ACHN (cell line): ENCODE data around the gene OR2V1.
"Not testable (repeated sequence)": the region's sequence is repeated elsewhere in the genome, so short reads cannot be mapped to it uniquely, and the experiment has no call there.

Source experiments
- DNase-seq: peaks from one replicate; pipeline ENCODE4 v3.0.0-alpha.2; 2015
- in situ Hi-C: cut with HindIII; loops from 2 replicates; pipeline ENCODE4 v1.10.0; 2017; ENCODE audit warnings: low sequenced_read_pairs, low pct_ligation_motif_present, low pct_unique_long_range_greater_than_20kb

OR2V1 gene

DNA sequence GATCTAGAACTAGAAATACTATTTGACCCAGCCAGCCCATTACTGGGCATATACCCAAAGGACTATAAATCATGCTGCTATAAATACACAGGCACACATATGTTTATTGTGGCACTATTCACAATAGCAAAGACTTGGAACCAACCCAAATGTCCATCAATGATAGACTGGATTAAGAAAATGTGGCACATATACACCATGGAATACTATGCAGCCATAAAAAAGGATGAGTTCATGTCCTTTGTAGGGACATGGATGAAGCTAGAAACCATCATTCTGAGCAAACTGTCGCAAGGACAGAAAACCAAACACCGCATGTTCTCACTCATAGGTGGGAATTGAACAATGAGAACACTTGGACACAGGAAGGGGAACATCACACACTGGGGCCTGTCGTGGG, 35.8 kb downstream of the OR2V1 start:
- in situ Hi-C loops, DNase-seq: not testable (repeated sequence)

DNA sequence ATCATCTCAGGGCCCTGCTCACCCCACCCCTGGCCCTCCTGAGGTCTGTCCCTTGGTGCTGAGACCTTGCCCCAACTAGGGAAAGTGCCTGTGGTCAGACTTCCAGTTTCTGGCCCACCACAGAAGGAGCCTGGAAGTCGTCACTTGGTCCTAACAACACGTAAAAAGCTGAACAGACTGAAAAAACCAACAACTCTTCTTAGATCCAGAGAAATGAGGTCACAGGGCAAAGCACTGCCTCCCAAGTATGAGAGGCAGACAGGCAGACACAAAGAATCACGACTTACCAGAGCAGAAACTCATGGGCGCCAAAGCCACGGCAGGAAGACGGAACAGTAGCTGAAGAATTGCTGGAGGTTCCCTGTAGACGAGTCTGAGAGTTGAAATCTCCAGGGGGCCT, 38.5 kb downstream of the OR2V1 start:
- in situ Hi-C loops, result no loop called here
- DNase-seq, result no peak

DNA sequence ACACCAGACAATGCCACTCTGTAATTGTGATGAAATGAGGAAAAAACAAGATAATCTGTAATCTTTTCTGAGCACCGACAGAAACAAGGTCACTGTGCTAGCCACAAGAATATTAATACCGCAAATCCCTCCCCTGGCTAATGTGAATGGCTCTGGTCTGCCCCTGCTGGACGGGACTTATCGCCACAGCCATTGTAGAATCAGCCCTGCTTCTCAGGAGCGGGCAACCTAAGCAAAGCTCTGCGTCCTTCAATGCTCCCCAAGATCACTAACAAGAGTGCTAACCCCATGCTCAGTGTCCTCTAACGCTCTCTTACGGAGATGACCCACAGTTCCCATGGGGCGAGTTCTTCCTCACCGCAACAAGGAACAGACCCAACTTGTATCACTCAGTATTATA, 42.7 kb downstream of the OR2V1 start:
- peak; percentile 16 for DNase-seq
- in situ Hi-C loops, result no loop called here

DNA sequence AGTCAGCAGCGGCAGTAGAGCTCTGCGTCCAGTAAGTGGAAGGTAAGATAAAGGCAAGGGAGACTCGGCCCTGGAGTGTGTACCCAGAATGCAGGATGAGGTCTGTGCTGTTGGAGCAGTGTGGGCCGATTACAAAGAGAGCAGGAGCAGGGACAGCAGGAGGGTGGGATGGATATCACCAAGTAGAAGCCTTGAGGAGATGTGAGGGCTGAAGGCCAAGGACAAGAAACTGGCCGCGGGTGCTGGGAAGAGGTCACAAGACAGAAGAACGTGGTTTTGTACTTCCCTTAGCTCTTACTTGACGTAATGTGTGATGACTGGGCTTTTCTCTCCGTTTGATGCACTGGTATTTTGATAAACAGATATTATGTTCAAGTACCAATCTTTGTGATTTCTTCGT, 43.7 kb downstream of the OR2V1 start:
- DNase-seq, result no peak
- in situ Hi-C loops, result no loop called here

DNA sequence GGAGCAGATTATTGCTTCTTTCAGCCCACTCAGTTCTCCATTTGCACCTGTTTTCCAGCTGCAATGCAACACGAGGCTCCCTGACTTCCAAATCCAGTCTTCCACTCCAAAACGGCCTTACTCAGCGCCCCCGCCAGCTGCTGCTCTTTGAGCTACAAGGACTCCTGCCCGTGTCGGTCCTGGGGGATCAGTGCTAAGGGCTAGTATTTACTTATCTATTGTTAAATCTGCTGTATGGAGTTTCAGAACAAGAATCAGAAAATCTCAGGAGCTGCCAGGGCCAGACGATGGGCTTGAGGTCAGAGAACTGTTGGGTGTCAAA, 44.1 kb downstream of the OR2V1 start:
- no peak for DNase-seq
- in situ Hi-C loops, result no loop called here

DNA sequence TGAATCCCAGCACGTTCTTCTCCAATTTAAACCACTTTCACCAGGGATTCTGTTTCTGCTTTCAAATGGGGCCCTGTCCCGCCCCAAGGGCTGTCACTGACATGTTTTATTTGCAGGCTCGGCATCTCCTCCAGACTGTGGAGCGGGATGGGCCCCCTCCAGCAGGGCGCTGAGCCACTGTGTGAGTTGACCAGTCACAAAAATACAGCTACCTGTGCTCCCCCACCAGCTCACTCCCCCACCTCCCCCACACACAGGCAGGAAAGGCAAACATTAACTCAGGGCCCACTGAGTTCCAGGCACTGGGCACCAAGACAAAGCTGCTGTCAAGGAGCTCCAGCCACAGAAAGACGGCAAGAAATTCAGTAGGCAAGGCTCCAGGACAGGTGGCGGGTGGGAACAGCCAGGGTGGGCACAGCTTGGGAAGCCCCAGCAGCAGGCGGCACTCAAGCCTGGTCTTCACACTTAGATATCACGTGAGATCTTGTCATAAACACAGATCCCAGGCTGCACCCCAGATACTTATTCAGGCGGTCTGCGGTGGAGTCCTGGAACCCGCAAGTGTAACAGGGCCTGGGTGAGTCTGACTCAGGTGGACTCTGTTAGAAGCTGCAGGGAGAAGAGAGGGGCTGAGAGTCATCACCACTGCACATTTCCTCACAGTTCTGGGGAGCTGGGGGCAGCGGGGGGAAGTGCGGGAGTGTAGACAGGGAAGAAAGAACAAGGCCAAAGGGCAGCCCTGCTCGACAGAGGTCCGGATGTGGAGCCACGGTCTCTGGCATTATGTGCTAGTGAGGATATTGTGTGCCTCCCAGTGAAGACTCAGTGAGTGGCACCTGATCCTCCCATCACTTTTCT, 44.7 kb downstream of the OR2V1 start:
- in situ Hi-C loops, result no loop called here
- DNase-seq, result no peak

DNA sequence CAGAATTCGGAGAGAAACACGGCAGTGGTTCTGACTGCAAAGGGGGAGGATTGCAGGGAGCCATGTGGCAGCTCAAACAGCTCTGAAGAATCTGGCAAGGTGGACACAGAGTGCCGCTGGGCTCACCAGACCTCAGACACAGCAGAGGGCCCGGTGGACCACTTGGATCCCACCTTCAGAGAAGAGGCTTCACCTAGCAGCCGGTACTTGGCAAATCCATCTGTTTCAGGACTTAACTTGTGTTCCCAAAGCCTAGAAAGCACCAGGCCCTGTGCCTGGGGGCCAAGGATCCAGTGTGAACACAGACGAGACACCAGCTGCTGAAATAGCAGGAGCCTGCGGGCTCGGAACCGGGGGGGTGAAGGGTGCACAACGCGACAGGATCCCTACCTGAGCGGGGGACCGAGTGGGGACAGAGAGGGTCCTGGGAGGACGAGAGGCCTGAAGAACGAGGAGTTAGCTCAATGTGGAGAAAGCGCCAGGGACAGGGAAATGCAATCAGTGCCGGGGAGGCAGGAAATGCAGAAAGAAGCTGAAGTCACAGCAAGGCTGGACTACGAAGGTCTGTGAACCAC, 46.3 kb downstream of the OR2V1 start:
- in situ Hi-C loops, result no loop called here
- no peak for DNase-seq

DNA sequence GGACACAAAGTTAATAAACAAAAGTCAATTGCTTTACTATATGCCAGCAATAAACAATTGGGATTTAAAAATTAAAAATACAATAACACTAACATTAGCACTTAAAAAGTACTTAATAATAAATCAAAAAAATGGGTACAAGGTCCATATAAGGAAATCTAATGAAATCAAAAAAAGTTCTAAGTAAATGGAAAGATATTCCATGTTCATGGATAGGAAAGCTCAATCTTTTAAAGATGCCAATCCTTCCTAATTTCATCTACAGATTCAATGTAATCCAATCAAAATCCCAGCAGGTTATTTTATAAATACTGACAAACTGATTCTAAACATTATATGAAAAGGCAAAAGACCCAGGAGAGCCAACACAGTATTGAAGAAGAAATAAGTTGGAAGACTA, 49.0 kb downstream of the OR2V1 start:
- DNase-seq, result no peak
- in situ Hi-C loops, result no loop called here

DNA sequence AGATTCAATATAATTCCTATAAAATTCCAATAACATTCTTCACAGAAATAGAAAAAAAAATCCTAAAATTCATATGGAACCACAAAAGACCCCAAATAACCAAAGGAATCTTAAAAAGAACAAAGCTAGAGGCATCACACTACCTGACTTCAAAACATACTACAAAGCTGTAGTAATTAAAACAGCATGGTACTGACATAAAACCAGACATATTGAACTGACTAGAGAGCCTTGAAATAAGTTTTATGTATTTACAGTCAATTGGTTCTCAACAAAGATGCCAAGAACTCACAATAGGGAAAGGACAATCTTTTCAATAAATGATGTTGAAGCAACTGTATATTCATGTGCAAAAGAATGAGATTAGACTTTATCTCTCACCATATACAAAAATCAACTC, 54.0 kb downstream of the OR2V1 start:
- DNase-seq, result no peak
- in situ Hi-C loops, result no loop called here
